Measurements from ENCODE around the gene SERPINE3.

GRCh38 chr13:51339354-51339753, at the start of gene SERPINE3:
- TF ChIP-seq, protein P1, sequence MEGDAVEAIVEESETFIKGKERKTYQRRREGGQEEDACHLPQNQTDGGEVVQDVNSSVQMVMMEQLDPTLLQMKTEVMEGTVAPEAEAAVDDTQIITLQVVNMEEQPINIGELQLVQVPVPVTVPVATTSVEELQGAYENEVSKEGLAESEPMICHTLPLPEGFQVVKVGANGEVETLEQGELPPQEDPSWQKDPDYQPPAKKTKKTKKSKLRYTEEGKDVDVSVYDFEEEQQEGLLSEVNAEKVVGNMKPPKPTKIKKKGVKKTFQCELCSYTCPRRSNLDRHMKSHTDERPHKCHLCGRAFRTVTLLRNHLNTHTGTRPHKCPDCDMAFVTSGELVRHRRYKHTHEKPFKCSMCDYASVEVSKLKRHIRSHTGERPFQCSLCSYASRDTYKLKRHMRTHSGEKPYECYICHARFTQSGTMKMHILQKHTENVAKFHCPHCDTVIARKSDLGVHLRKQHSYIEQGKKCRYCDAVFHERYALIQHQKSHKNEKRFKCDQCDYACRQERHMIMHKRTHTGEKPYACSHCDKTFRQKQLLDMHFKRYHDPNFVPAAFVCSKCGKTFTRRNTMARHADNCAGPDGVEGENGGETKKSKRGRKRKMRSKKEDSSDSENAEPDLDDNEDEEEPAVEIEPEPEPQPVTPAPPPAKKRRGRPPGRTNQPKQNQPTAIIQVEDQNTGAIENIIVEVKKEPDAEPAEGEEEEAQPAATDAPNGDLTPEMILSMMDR (IDR thresholded peaks at IDR 0.05), result no peak
- no peak for TF ChIP-seq POLR2A (IDR thresholded peaks at IDR 0.05)
